Stimulated activated CD4-positive, alpha-beta T cell treated with anti-CD3 and anti-CD28 coated beads, Interleukin-15, amount 100 ng/mL, for 24 hours (primary cell): ENCODE measurements around the gene PLOD3.
A peak's percentile ranks its signal among the peaks of the same experiment; 100 is the strongest.

Experiments
- DNase-seq: peaks from one replicate; pipeline ENCODE4 v3.0.0-alpha.2; 2020

Gene PLOD3

DNA sequence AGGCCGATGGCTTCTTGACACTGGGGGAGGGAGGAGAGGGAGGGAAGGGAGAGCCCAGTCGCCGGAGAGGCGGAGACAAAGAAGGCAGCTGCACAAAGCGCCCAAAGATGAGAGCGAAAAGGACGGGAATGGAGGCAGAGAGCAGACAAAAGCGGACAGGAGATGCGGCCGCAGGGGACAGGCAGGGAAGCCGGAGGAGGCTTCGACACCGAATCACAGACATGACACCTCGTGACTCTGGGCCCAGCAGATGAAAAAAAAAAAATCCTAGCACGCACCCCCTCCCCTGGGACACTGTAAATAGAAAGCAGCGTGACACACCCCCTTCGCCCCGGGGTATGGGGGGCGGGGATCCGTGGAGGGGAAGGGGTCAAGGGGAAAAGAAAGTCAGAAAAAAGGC, 38.3 kb downstream of the PLOD3 start:
- no peak for DNase-seq

GRCh38 chr7:101177644-101178043, 39.7 kb downstream of the PLOD3 start:
- DNase-seq, result no peak

DNA sequence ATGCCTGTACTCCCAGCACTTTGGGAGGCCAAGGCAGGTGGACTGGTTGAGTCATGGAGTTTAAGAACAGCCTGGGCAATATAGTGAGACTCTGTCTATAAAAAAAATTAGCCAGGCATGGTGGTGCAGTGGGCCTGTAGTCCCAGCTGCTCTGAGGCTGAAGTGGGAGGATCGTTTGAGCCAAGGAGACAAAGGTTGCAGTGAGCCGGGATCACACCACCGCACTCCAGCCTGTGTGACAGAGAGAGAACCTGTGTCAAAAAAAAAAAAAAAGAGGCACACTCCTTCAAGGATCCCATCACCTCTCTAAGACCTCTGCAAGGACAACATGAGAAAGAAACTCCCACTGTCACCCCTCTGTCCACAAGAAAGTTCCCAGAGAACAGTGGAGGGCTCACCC, 41.7 kb downstream of the PLOD3 start:
- no peak for DNase-seq

- DNase-seq, result no peak
Measured at GRCh38 chr7:101174322-101174854, 43.0 kb downstream of the PLOD3 start.

DNA sequence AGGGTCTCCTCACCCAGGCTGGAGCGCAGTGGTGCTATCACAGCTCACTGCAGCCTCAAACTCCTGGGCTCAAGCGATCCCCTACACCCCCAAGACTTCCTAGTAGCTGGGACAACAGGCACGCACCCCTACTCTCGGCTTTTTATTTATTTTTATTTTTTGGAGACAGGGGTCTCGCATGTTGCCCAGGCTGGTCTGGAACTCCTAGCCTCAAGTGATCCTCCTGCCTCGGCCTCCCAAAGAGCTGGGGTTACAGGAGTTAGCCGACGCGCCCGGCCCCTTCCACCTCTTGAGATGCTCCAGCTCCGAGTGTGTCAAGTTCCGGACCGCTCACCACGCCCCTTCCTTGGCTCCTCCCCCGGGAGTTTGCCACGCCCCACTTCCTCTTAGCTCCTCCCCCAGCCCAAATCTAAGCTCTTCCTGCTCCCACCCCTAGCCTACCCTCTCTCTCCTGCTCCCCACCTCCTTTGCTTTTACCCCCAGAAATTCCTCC, 43.6 kb downstream of the PLOD3 start:
- DNase-seq, result peak; percentile 73

DNA sequence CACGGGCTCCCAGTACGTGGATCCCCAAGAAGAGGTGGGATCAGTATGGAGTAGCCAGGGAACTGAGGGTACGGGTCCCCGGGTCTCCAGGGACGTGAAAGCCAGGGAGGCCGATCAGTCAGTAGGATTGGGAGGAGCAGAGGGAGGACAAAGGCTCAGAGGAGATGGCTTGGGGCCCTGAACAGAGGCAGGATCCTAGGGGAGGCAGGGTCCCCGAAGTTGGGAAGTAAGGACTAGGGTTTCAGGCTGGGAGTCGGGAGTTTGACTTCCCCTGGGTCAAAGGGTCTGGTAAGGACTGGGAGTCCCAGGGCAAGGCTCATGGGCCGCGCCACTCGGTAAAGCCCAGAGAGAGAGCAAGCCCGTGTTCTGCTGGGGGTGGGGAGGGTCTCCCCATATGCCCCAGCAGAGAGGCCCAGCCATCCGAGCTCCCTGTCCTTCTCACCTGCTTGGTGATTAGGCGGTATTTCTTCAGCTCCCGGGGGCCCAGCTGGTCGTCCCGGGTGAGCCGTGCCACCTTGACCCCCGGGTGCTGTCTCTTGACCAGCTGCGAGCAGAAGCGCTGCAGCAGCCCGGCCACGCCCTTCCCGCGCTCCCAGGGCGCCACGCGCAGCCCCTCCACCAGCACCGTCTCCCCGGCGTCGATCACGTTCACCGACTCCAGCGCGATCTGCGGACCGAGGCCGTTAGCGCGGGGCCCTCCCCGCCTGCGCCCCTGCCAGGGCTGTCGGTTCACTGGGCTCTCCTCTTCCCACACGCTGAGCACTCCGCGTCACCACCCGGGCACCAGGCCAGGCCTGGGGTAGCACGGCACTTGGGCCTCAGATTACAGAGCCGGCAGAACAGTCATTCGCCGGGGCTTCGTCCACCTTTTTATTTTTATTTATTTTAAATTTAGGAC, 44.3 kb downstream of the PLOD3 start:
- peak; percentile 51 for DNase-seq

GRCh38 chr7:101172005-101172853, 45.2 kb downstream of the PLOD3 start:
- DNase-seq, result no peak

DNA sequence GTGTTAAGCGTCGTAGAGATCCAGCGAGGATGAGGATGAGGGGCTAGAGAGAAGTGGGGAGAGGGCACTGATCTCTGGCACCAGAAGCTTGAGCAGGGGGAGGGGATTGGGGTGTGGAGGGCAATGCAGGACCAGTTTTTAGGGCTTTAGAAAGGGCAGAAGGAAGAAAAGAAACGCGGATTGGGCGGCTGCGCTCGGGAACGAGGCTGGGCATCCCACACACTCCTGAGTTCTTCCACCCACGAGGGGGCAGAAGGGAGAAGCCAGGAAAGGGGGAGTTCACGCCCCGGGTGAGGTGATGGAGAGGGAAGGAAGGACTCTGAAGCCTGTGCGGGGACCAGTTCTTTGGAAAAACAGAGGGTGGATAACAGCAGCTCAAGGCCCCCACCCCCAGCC, 45.9 kb downstream of the PLOD3 start:
- no peak for DNase-seq

DNA sequence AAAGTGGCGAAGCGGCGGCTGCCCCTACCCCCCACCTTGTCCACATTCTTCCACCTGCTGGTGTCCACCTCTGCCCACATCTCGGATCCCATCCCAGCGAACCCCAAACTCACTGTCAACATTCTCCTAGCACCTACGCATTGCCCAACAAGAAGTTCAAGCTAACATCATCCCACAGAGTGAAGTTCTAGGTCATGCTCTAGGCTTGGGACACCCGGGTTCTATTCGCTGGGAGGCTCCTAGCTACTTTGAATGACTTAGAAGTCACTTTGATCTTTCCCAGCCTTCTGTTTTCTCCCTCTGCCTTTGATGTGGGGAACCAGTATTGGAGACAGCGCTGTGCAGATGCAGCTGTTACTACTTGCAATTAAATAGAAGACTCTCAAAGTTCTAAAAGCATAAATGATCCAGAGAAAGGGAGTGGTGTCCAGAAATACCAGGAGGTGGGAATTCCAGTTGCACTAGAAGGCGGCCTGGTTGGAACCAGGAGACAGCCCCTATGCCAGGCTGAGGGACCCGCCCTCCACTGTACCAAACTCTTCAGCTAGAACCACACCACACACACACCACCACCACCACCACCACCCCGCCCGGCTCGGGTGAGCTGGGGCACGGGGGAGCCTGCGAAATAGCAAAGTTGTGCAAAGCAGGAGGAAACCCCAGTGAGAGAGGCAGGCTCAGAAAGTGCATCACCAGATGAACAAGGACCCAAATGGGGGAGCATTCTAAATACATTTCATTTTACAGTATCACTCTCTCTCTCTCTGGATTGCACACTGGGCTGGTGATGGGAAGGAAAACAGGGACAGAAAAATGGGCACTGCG, 46.6 kb downstream of the PLOD3 start:
- DNase-seq, result no peak

DNA sequence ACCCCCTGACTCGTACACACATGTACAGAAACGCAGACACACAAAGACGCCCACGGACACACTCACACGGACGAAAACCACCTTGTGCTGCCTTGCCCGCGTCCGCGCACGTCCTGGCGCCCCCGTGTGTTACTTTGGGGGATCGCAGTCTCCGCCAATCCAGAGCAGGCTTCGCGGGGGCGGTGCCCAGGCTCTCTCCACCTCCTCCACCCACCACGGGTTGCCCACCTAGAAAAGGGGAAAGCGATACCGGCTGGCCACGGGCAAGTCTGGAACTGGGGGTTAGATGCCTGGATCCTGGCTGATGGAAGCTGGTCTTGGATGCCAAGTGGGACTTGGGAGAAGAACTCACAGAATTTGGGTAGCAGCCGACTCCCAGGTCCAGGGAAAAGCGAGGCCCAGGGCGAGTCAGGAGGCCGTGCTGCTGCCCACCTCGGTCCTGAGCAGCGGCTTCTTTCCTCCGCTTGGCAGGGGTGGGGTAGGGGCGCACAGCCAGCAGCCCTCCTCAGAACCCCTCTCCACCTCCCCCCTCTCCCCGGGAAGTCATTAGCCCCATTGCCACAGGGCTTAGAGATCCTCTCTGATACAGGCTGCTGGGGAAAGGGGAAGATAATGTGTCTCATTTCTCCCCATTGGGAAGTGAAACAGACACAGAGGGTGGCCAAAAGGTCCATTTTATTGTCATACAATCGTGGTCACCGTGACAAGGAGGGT, 47.4 kb downstream of the PLOD3 start:
- DNase-seq, result peak; percentile 87

DNA sequence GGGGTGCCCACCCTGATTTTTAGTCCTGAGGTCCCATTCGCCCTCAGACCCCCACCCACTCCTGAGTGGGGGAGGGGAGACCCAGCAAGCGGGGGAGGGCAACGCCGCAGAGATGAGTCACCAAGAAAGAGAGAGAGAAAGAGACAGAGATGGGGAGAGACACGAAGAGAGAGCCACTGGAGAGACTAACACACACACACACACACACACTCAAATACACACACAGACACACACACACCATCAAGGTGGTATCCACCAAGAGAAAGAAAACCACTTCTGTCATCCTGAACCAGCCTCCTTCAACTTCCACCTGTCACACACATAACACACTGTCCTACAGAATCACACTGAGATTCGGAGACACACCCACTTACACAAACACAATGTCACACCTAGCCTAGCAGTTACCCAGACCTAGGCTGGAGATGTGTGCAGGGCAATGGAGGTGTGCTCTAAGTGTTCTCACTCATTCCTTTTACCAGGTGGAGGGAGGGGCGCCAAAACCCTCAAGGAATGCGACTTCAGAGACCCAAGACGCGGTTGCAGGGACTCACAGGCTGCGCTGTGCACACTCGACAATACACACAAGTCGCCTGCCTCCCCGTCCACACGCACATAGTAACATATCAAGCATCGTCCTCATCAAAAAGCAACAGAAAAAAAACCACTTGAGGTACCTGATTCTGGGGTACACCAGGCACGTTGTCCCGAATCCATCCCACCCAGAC, 48.1 kb downstream of the PLOD3 start:
- DNase-seq, result no peak

- no peak for DNase-seq
Measured at GRCh38 chr7:101168412-101169049, 48.9 kb downstream of the PLOD3 start.

GRCh38 chr7:101167645-101168411, 49.6 kb downstream of the PLOD3 start:
- no peak for DNase-seq

DNA sequence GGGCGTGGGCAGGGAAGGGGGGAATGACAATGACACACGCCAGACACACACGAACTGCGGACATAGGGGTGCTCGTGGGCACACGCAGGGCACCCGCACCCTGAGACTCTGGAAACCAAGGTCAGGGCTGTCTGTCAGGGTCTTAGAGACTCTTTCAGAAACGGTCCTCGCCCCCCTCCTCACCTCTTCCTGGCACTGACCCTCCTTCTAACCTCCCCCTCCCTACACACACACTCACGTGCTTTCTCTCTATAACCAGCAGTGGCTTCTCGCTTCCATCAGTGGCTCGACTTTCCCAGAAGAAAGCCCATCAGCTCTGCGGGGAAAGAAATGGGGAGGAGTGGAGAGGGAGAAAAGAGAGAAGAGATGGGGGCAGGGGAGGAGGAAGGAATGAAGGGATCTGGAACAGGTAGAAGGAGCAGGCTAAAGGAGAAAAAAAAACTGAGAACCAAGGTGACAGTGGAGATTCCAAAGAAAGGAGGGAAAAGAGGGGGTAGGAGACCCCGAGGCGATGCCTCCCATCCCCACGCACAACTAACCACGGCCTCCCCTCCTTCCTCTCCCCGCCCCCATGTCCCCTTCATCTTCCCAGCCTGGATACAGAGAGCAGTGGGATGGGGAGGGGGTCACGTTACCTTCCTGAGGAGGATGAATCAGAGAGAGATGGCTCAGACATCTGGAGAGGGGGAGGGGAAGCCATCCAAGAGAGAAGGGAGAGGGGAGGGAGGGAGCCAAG, 50.3 kb downstream of the PLOD3 start:
- DNase-seq, result no peak

DNA sequence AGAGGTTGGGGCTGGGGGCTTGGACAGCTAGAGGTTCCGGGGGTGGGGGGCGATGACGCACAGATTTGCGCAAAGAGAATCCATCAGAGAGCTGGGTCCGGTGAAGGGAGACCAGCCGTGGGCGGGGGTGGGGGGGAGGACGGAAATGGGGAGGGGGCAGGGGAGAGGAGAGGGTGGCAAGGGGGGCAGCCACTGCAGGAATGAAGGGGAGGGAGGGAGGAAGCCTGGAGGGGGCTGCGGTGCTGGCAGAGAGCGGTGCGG, 50.8 kb downstream of the PLOD3 start:
- no peak for DNase-seq

DNA sequence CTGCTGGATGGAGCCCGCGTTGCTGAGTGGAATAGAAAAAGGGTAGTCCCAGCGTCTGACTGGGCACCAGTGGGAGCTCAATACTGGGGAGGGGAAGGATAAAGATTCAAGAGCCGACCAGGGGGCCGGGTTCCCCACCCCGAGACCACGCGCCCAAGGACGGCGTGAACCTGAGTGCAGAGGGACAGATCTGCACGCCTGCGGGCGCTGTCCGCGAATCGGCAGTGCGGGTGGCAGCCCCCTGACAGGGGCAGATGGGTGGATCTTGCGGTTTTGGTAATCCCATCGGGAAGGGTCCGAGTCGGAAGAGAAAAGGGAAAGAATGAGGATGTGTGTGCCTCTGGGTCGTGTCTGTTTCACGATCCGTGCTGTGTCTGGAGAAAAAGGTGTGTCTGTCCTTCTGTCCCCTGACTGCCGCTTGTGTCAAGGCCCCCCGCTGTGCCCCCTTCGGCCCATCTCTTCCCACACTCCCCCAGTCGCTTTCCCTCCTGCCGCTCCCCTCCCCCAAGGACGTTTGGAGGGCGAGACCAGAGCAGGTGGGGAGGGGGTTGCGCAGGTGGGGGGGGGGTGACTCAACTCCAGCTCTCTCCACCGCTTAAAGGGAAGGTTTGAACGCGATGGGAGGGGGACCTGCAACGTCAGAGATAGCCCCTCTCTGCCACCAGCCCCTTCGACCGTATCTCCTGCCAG, 51.3 kb downstream of the PLOD3 start:
- DNase-seq, result no peak

DNA sequence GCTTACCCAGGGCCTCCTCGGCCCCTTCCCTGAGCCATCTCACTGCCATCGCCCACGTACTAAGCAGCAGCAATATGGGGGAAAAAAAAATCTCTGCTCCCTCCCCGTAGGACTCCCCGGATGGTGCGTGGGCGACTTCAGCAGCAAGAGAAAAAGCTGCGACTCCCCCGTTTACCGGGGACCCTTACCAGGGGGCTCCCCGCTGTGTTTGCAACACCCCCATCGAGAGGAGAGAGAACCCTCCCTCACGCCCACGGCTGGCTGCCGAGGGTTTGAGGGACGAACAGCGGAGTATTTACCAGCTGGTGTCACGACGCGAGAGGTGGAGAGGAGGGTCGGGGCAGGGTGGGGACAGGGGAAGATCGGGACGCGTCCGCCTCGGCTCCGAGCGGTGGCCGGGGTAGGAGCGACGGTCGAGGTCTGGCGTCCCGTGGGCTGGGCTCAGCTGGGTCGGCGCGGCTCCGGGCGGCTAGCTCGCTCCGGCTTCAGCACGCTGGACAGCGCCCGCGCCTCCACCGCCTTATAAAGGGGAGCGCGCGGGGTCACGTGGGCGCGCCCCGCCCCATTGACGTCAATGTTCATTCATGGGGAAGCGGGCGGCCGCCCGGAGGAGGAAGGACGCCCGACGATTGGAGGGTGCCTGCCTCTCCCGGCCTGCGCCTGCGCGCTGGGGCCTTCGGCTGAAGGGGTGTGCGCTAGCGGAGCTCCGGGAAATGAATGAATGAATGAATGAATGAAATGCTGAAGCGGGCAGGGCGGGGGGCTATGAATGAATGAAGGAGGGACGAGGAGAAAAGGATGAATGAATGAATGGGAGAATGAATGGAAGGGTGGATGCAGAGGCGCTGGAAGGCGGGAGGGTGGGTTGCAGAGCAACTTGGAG, 52.1 kb downstream of the PLOD3 start, which contains the start of gene VGF:
VGF (minus strand) TSS at position 495 of the 883 bp plus-strand sequence. CDS start 726 bp downstream, outside the sequence.
- DNase-seq, result peak; percentile 96
